ENCODE results near the gene MORC1.
"Not testable (repeated sequence)": the region's sequence is repeated elsewhere in the genome, so short reads cannot be mapped to it uniquely, and the experiment has no call there.

The MORC1 gene

DNA sequence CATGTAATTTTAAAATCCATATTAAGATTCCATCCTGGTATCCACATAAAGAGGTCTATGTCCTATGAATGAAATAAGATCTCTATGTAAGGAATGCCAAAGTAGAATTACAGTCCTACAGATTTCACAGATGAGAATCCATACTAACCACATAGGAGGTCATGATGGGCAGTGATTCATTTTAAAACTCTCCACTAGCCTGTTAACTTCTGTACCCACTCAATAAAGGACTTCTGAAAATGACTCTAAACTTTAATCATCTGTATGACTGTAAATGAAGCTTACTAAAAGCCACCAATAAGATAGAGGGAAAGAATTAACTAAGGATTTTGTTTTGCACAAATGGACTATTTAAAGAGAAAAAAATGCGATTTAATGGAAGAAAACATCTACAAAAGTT is 28.7 kb downstream of the MORC1 start:
- no peak for DNase-seq (ENCODE audit: extremely low read depth, low read depth)
- no peak overlapping the region for H3K4me3 ChIP-seq (replicated peaks; ENCODE audit: low read depth, low read length)
- TF ChIP-seq, protein P1, sequence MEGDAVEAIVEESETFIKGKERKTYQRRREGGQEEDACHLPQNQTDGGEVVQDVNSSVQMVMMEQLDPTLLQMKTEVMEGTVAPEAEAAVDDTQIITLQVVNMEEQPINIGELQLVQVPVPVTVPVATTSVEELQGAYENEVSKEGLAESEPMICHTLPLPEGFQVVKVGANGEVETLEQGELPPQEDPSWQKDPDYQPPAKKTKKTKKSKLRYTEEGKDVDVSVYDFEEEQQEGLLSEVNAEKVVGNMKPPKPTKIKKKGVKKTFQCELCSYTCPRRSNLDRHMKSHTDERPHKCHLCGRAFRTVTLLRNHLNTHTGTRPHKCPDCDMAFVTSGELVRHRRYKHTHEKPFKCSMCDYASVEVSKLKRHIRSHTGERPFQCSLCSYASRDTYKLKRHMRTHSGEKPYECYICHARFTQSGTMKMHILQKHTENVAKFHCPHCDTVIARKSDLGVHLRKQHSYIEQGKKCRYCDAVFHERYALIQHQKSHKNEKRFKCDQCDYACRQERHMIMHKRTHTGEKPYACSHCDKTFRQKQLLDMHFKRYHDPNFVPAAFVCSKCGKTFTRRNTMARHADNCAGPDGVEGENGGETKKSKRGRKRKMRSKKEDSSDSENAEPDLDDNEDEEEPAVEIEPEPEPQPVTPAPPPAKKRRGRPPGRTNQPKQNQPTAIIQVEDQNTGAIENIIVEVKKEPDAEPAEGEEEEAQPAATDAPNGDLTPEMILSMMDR (IDR thresholded peaks at IDR 0.05; ENCODE audit: low read depth, low read length, missing control alignments) = no peak

DNA sequence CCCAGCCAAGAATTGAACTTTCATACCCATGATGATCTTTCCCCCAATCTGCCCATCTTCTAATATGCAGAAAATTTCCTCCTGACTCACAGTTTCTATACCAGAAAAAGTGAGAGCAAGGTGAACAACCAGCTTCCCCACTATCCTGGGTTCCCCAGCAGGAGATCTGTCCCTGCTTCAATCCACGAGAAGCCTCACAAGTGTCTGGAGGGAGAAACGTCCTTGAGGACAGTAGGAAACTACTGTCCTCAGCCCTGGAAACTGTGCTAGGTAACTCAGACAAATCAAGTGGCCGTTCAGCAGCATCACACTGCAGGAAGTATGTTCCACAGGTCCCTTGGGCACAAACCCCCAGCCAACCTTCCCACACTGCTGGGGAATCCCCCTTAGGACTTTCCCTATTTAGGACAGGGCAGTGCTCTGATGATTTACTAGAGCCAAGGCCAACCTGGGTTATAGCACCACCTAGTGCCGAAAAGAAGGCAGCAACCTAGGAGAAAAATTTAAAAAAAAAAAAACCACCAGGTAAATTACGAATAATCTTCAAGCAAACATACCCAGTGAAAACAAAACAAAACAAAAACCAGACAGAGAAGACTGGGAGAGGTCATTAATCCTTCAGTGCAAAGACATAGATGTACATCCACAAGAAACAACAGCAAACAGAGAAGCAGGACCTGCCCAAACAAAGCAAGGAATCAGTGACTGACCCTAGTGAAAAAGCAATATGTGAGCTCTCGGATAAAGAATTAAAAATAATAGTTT is 36.0 kb downstream of the MORC1 start:
- TF ChIP-seq, protein P1 (IDR thresholded peaks at IDR 0.05; ENCODE audit: low read depth, low read length, missing control alignments) = peak; percentile 68
- H3K4me3 ChIP-seq (replicated peaks; ENCODE audit: low read depth, low read length) = no peak overlapping the region
- DNase-seq (ENCODE audit: extremely low read depth, low read depth) = peak; percentile 2

DNA sequence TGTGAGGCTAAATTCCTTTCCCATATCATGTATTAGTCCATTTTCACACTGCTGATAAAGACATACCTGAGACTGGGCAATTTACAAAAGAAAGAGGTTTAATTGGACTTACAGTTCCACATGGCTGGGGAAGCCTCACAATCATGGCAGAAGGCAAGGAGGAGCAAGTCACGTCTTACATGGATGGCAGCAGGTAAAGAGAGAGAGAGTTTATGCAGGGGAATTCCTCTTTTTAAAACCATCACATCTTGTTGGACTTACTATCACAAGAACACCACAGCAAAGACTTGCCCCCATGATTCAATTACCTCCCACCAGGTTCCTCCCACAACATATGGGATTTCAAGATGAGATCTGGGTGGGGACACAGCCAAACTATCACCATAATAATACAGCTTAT is 37.8 kb downstream of the MORC1 start:
- H3K4me3 ChIP-seq (replicated peaks; ENCODE audit: low read depth, low read length); DNase-seq (ENCODE audit: extremely low read depth, low read depth): not testable (repeated sequence)

DNA sequence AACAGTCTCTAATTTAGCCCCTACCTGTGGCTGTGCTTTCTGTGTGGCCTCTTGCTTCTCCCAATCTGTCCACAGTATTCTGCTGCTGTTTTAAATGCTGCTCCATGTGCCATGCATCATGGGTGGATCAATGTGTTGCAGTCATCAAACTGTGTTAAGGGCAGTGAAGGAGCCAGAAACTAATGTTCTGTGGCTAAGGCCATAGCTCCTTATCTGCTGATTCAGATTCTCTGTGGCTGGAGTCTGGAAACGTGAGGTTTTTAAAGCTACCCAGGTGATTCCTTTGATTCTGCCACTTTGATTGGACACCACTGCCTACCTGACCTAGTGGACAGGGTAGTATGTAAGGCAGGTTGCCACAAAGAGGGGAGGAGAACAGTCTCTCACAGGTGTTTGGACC is 44.8 kb downstream of the MORC1 start:
- TF ChIP-seq, protein P1 (IDR thresholded peaks at IDR 0.05; ENCODE audit: low read depth, low read length, missing control alignments) = no peak

DNA sequence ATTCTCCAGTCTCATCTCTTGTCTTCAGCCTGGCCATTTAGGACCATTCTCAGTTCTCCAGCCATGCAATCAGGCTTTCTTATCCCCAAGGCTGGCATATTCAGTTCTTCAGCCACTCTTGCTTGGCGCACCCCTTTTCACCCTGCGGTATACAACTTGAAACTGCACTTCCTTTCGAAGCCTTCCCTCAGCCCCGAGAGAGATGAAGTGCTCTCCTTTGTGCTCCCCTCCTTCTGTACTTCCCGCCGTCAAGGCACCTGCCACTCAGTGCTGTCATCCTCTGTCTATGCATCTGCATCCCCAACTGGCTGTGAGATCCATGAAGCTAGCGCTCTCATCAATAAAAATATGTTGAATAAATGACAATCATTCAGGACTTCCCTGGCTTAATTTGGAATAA is 45.7 kb downstream of the MORC1 start:
- TF ChIP-seq, protein P1 (IDR thresholded peaks at IDR 0.05; ENCODE audit: low read depth, low read length, missing control alignments) = no peak
- H3K4me3 ChIP-seq (replicated peaks; ENCODE audit: low read depth, low read length) = no peak overlapping the region
- DNase-seq (ENCODE audit: extremely low read depth, low read depth) = no peak

More for the DNA sequence above, 44.8 kb downstream of the MORC1 start:
- DNase-seq (ENCODE audit: extremely low read depth, low read depth) = no peak
- no peak overlapping the region for H3K4me3 ChIP-seq (replicated peaks; ENCODE audit: low read depth, low read length)

DNA sequence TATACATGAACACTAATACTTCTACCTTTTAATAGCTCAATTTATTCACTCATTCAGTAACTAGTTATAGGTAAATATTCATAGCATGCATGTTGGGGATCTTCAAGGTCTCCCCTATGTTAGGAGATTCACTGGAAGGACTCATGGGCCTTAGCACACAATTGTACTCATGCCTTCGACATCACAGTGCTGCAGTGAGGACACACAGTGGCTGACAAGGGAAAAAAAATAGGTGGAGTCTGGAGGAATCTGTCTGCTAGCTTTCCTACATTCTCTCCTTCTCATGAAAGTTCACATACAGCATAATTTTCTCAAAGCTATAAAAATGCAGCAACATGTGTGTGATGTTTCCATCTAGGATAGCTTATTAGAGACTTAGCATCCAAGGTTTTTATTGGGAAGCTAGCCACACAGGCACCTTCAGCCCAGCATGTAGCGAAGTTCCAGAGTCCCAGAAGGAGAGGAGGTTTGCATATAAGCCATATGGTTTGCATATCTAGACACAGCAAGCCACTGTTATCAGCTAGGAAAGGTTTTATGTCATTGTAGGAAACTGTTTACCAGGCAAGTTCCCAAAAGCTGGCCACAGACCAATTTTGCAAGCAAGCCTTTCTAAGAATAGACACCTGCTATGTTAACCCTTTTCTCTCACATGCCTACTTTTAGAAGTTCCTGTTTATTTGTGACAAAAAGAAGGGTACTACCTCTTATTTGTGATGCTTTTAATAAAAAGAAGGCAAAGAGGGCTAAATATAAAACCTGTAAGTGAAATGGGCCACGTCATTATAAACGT is 46.4 kb downstream of the MORC1 start:
- no peak overlapping the region for H3K4me3 ChIP-seq (replicated peaks; ENCODE audit: low read depth, low read length)
- DNase-seq (ENCODE audit: extremely low read depth, low read depth) = no peak

DNA sequence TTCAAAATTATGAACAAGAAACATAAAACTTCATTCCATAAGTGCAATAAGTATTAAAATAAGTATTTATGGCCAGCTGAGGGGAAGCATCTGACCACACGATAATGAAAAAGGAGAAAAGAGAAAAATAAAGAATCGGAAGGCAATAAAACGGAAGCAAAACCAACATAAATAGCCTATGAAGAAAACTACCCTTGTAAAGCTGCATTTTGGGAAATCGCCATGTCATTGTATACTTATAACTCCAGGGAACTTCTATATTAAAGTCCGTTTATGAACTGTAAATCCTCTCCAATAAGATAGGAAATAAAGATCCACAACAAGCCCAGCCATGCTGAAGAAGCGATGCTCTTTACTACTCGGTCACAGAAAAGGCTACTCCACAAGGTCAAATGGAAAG is 47.7 kb downstream of the MORC1 start:
- TF ChIP-seq, protein P1 (IDR thresholded peaks at IDR 0.05; ENCODE audit: low read depth, low read length, missing control alignments) = no peak
- no peak for DNase-seq (ENCODE audit: extremely low read depth, low read depth)
- H3K4me3 ChIP-seq (replicated peaks; ENCODE audit: low read depth, low read length) = no peak overlapping the region

More for the DNA sequence above, 46.4 kb downstream of the MORC1 start:
- TF ChIP-seq, protein P1 (IDR thresholded peaks at IDR 0.05; ENCODE audit: low read depth, low read length, missing control alignments) = no peak
